Tibial nerve (tissue), 3 donors: ENCODE measurements around the gene ANKHD1.

ENCODE experiments used
- POLR2A ChIP-seq, 2 donors: fragments of 450-650 bp; IDR thresholded peaks; one replicate each; pipeline ENCODE4 v1.6.1; 2017; ENCODE audit warnings: antibody characterized with exemption in 2 of 2, mild to moderate bottlenecking in 2 of 2, moderate library complexity in 2 of 2
- TF ChIP-seq, protein P1 (sequence below), 5 experiments: fragments of 200-600 bp in 3 of 5; fragments of 450-650 bp in 2 of 5; sonication (generic) in 3 of 5; IDR thresholded peaks; one replicate each; pipeline ENCODE4 v1.5.1; 2016 to 2019; ENCODE audit warnings: antibody characterized with exemption in 5 of 5, mild to moderate bottlenecking in 3 of 5, moderate library complexity in 2 of 5

DNA sequence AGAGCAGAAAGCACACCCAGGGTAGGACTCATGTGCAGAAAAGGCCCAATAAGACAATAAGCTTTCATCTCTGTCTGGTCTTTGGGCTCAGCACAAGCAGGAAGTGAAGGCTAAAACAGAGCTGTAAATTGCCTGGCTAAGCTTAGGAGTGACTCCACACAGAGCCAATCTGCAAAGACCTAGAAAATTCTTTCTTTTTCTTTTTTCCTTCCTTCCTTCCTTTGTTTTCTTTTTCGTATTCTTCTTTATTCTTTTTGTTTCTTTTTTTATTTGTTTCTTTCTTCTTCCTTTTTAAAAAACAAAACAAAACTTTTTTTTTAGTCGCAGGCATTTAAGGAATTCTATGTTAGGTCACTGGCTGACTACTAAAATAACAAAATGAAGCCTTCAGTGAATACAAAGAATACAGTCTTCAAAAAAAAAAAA, 175.2 kb downstream of the ANKHD1 start:
- TF ChIP-seq, protein P1, sequence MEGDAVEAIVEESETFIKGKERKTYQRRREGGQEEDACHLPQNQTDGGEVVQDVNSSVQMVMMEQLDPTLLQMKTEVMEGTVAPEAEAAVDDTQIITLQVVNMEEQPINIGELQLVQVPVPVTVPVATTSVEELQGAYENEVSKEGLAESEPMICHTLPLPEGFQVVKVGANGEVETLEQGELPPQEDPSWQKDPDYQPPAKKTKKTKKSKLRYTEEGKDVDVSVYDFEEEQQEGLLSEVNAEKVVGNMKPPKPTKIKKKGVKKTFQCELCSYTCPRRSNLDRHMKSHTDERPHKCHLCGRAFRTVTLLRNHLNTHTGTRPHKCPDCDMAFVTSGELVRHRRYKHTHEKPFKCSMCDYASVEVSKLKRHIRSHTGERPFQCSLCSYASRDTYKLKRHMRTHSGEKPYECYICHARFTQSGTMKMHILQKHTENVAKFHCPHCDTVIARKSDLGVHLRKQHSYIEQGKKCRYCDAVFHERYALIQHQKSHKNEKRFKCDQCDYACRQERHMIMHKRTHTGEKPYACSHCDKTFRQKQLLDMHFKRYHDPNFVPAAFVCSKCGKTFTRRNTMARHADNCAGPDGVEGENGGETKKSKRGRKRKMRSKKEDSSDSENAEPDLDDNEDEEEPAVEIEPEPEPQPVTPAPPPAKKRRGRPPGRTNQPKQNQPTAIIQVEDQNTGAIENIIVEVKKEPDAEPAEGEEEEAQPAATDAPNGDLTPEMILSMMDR (IDR thresholded peaks at IDR 0.05), result no peak
- no peak for TF ChIP-seq POLR2A (IDR thresholded peaks at IDR 0.05)
